MCF 10A (cell line): ENCODE results near the gene TMEM138. TPM values are rescaled to one million over a fixed set of nuclear protein-coding genes. Genes with fewer than 3 reads are reported as not detected.

Source experiments
- BruUV-seq: library from RNA; stranded (reverse); fragments of 400-500 nt; replicated peaks from 2 replicates; lab custom pipeline; 2021; lab: Mats Ljungman, UMichigan
- CTCF ChIA-PET: fragments of 300-600 bp; sonication (Branson Sonifier 250); formaldehyde crosslinking; extraction: SDS; loops from one replicate; lab custom pipeline; 2021; ENCODE audit warnings: antibody characterized with exemption, inconsistent platforms; lab: Yijun Ruan, JAX
- POLR2A ChIA-PET: fragments of 300-600, 350-650 bp; sonication (Branson Sonifier 250); formaldehyde crosslinking; extraction: SDS; loops from one replicate; lab custom pipeline; 2020; ENCODE audit warnings: antibody characterized with exemption, inconsistent platforms; lab: Yijun Ruan, JAX
- DNase-seq: peaks from one replicate; pipeline ENCODE4 v3.0.0-alpha.2; 2018; ENCODE audit not compliant: unreplicated experiment
- H3K27ac Mint-ChIP-seq: one replicate; pipeline ENCODE4 v1.8.0; 2022; ENCODE audit warnings: mild to moderate bottlenecking, low read depth, mixed read lengths; ENCODE audit not compliant: unreplicated experiment
- H3K27me3 Mint-ChIP-seq: one replicate; pipeline ENCODE4 v1.8.0; 2022; ENCODE audit warnings: mixed read lengths; ENCODE audit not compliant: insufficient read depth, unreplicated experiment
- H3K36me3 Mint-ChIP-seq: one replicate; pipeline ENCODE4 v1.8.0; 2022; ENCODE audit warnings: mild to moderate bottlenecking, moderate library complexity, mixed read lengths; ENCODE audit not compliant: insufficient read depth, unreplicated experiment
- H3K4me1 Mint-ChIP-seq: one replicate; pipeline ENCODE4 v1.8.0; 2022; ENCODE audit warnings: mixed read lengths; ENCODE audit not compliant: insufficient read depth, unreplicated experiment
- H3K4me3 Mint-ChIP-seq: one replicate; pipeline ENCODE4 v1.8.0; 2022; ENCODE audit warnings: mild to moderate bottlenecking, moderate library complexity, mixed read lengths; ENCODE audit not compliant: unreplicated experiment
- H3K9me3 Mint-ChIP-seq: one replicate; pipeline ENCODE4 v1.8.0; 2022; ENCODE audit warnings: mixed read lengths; ENCODE audit not compliant: unreplicated experiment
- intact Hi-C: fragments of 100-400 bp; cut with micrococcal nuclease; formaldehyde crosslinking; loops from 2 replicates; pipeline ENCODE4 v1.14.1; 2022
- total RNA-seq: library from RNA; stranded (reverse); gene quantifications from 2 replicates; pipeline ENCODE4 v1.2.3, GENCODE V29; 2022
- TF ChIP-seq, protein P1 (sequence below): fragments of 200-600 bp; IDR thresholded peaks from one replicate; pipeline ENCODE4 v1.8.0; 2022; ENCODE audit warnings: antibody characterized with exemption, mild to moderate bottlenecking; ENCODE audit not compliant: unreplicated experiment

Gene TMEM138
- total RNA-seq, 1 experiment from 2014 or later: 39.9 TPM

DNA sequence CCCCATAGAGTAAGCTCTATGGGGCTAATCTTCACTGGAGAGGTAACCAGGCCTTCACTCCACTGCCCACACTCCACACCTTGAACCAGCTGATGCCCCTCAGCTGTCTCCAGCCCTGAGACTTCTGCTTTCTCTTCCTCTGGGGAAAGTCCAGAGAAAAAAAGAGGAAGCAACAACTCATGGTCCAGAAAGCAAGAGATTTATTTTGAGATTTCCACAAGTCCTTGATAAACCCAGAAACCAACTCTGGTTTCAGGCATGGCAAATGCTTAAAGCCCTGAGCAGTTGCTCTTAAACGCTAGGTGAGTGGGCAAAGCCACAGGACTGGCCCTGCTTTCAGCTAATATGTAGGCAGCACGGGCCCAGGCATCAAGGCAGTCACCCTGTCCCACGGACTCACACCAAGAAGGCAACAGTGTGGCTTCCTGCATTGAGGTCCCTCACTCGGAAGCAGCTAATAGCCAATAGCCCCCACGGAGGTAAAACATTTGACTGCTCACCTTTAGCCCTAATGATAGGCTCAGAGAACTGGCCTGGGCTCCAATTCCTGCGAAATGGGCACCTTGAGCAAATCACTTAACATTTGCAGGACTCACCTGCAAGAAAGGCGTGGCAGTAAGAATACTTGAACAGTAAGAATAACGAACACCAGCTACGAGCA lies 4.8 kb upstream of the TMEM138 start:
- peaks cover 42% of the 10 kb centered on the region for H3K36me3 Mint-ChIP-seq
- no peaks in the 10 kb centered on the region for H3K27me3 Mint-ChIP-seq
- H3K27ac Mint-ChIP-seq: no peak overlapping the region
- no peak for DNase-seq
- H3K4me3 Mint-ChIP-seq: no peak overlapping the region
- peaks cover 2% of the 10 kb centered on the region for H3K4me1 Mint-ChIP-seq
- POLR2A ChIA-PET: interaction anchor here (1.1 to 1.4 kb wide), 2 partner anchors 28 to 84 kb away, joined by 3 to 5 read pairs; no protein-coding TSS in a partner anchor
- CTCF ChIA-PET: interaction anchor here (0.6 to 22.4 kb wide), 3 partner anchors 8 to 26 kb away, joined by 4 to 294 read pairs (median 154); partner anchors contain the start of genes DDB1 and TKFC
- TF ChIP-seq, protein P1, sequence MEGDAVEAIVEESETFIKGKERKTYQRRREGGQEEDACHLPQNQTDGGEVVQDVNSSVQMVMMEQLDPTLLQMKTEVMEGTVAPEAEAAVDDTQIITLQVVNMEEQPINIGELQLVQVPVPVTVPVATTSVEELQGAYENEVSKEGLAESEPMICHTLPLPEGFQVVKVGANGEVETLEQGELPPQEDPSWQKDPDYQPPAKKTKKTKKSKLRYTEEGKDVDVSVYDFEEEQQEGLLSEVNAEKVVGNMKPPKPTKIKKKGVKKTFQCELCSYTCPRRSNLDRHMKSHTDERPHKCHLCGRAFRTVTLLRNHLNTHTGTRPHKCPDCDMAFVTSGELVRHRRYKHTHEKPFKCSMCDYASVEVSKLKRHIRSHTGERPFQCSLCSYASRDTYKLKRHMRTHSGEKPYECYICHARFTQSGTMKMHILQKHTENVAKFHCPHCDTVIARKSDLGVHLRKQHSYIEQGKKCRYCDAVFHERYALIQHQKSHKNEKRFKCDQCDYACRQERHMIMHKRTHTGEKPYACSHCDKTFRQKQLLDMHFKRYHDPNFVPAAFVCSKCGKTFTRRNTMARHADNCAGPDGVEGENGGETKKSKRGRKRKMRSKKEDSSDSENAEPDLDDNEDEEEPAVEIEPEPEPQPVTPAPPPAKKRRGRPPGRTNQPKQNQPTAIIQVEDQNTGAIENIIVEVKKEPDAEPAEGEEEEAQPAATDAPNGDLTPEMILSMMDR: no peak
- H3K9me3 Mint-ChIP-seq: no peaks in the 10 kb centered on the region
- no TSS peak for BruUV-seq
- intact Hi-C loops: no loop called here

- ChIA-PET POLR2A (interaction anchor here (1.4 to 6.6 kb wide), 2 partner anchors 22 to 28 kb away, joined by 5 to 150 read pairs; partner anchors contain the start of genes DDB1 and TKFC), CTCF (interaction anchor here (0.6 to 22.4 kb wide), 4 partner anchors 8 to 760 kb away, joined by 3 to 294 read pairs (median 79); partner anchors contain the start of genes DDB1 and TKFC)
- Mint-ChIP-seq H3K27ac (no peak overlapping the region), H3K27me3 (no peaks in the 10 kb centered on the region), H3K36me3 (peaks cover 38% of the 10 kb centered on the region), H3K4me1 (peaks cover 7% of the 10 kb centered on the region), H3K4me3 (no peak overlapping the region), H3K9me3 (no peaks in the 10 kb centered on the region)
- DNase-seq: no peak
- no TSS peak for BruUV-seq
- intact Hi-C loops: no loop called here
- TF ChIP-seq, protein P1: no peak
These were observed 4.3 kb upstream of the TMEM138 start for GRCh38 chr11:61357894-61358239.

DNA sequence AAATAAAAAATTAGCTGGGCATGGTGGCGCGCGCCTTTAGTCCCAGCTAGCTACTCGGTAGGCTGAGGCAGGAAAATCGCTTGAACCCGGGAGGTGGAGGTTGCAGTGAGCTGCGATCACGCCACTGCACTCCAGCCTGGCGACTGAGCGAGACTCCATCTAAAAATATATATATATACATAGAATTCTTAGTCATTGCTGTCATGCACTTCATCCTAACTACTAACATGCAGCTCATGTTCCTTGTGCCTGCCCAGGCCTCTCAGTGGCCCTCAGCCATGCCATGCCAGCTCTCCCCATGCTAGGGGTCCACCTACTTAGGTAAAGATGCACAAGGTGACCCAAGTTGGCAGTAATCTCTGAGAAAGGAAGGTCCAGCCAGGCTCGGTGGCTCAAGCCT lies 3.6 kb upstream of the TMEM138 start:
- ChIA-PET POLR2A (interaction anchor here (0.6 to 6.6 kb wide), 3 partner anchors 10 to 24 kb away, joined by 3 to 150 read pairs (median 3); partner anchors contain the start of genes DDB1 and TKFC), CTCF (interaction anchor here (11.4 to 22.4 kb wide), 2 partner anchors 22 to 25 kb away, joined by 154 to 294 read pairs; partner anchors contain the start of genes DDB1 and TKFC)
- Mint-ChIP-seq H3K36me3 (peaks cover 33% of the 10 kb centered on the region), H3K27me3 (no peaks in the 10 kb centered on the region), H3K4me1 (peaks cover 14% of the 10 kb centered on the region), H3K4me3 (no peak overlapping the region), H3K9me3 (no peaks in the 10 kb centered on the region), H3K27ac (no peak overlapping the region)
- TF ChIP-seq, protein P1: no peak
- intact Hi-C loops: no loop called here
- no peak for DNase-seq
- BruUV-seq: no TSS peak

GRCh38 chr11:61359516-61359915 lies 2.7 kb upstream of the TMEM138 start:
- peaks cover 43% of the 10 kb centered on the region for H3K36me3 Mint-ChIP-seq
- DNase-seq: no peak
- peaks cover 19% of the 10 kb centered on the region for H3K4me1 Mint-ChIP-seq
- H3K4me3 Mint-ChIP-seq: no peak overlapping the region
- H3K9me3 Mint-ChIP-seq: no peaks in the 10 kb centered on the region
- no peaks in the 10 kb centered on the region for H3K27me3 Mint-ChIP-seq
- intact Hi-C loops: no loop called here
- ChIA-PET CTCF (interaction anchor here (0.6 to 22.4 kb wide), 6 partner anchors 15 to 654 kb away, joined by 3 to 294 read pairs (median 4); partner anchors contain the start of genes DDB1 and TKFC), POLR2A (interaction anchor here (1.0 to 13.7 kb wide), 7 partner anchors 10 to 32 kb away, joined by 3 to 429 read pairs (median 72); partner anchors contain the start of genes DDB1, TKFC and TMEM216)
- BruUV-seq: no TSS peak
- TF ChIP-seq, protein P1: no peak
- H3K27ac Mint-ChIP-seq: no peak overlapping the region
